Trophoblast cell (in vitro differentiated cells and primary cell): ENCODE measurements around the gene LSR.

Experiments
- DNase-seq, 2 donors: peaks; one replicate each; pipeline ENCODE4 v3.0.0-alpha.2; 2016
- H2AFZ ChIP-seq: 2 replicates; pipeline ENCODE4 v1.6.1; 2013; ENCODE audit warnings: low read length, moderate library complexity, mild to moderate bottlenecking; ENCODE audit not compliant: insufficient read depth, poor library complexity
- H2AK5ac ChIP-seq: 2 replicates; pipeline ENCODE4 v1.6.1; 2013; ENCODE audit warnings: mild to moderate bottlenecking, low read length
- H2BK120ac ChIP-seq: 2 replicates; pipeline ENCODE4 v1.6.1; 2013; ENCODE audit warnings: low read length, mild to moderate bottlenecking, moderate library complexity; ENCODE audit not compliant: insufficient read depth, poor library complexity
- H2BK12ac ChIP-seq: 2 replicates; pipeline ENCODE4 v1.6.1; 2013; ENCODE audit warnings: mild to moderate bottlenecking, low read length, moderate library complexity
- H2BK5ac ChIP-seq: 2 replicates; pipeline ENCODE4 v1.6.1; 2013; ENCODE audit warnings: low read length, low read depth, moderate library complexity, mild to moderate bottlenecking; ENCODE audit not compliant: poor library complexity
- H3K14ac ChIP-seq: 2 replicates; pipeline ENCODE4 v1.6.1; 2013; ENCODE audit warnings: mild to moderate bottlenecking, low read length
- H3K18ac ChIP-seq: 2 replicates; pipeline ENCODE4 v1.6.1; 2013; ENCODE audit warnings: mild to moderate bottlenecking, low read length
- H3K23ac ChIP-seq: 2 replicates; pipeline ENCODE4 v1.6.1; 2013; ENCODE audit warnings: low read length
- H3K27ac ChIP-seq: 2 replicates; pipeline ENCODE4 v1.5.1; 2013; ENCODE audit warnings: low read depth, mild to moderate bottlenecking, inconsistent platforms, low read length, moderate library complexity
- H3K27me3 ChIP-seq: 2 replicates; pipeline ENCODE4 v1.6.1; 2013; ENCODE audit warnings: inconsistent platforms, mild to moderate bottlenecking, low read length, moderate library complexity; ENCODE audit not compliant: insufficient read depth
- H3K36me3 ChIP-seq, 2 experiments: 1 replicate in 1 of 2; 2 replicates in 1 of 2; pipeline ENCODE4 v1.6.1; 2013; ENCODE audit warnings: low read length in 2 of 2, mild to moderate bottlenecking in 2 of 2, moderate library complexity in 1 of 2; ENCODE audit not compliant: insufficient read depth in 2 of 2, control insufficient read depth in 1 of 2
- H3K4ac ChIP-seq: 2 replicates; pipeline ENCODE4 v1.6.1; 2013; ENCODE audit warnings: low read depth, mild to moderate bottlenecking, low read length, moderate library complexity
- H3K4me1 ChIP-seq, 2 experiments: 1 replicate in 1 of 2; 2 replicates in 1 of 2; pipeline ENCODE4 v1.6.1; 2013; ENCODE audit warnings: low read length in 2 of 2, mild to moderate bottlenecking in 2 of 2, moderate library complexity in 1 of 2; ENCODE audit not compliant: insufficient read depth in 2 of 2, control insufficient read depth in 1 of 2
- H3K4me2 ChIP-seq: 2 replicates; pipeline ENCODE4 v1.6.1; 2013; ENCODE audit warnings: inconsistent platforms, mild to moderate bottlenecking, low read length, moderate library complexity
- H3K4me3 ChIP-seq: 2 replicates; pipeline ENCODE4 v1.5.1; 2013; ENCODE audit warnings: mild to moderate bottlenecking, low read depth, low read length, inconsistent platforms
- H3K79me1 ChIP-seq: one replicate; pipeline ENCODE4 v1.6.1; 2013; ENCODE audit warnings: low read length
- H3K79me2 ChIP-seq: 2 replicates; pipeline ENCODE4 v1.6.1; 2013; ENCODE audit warnings: low read length, mild to moderate bottlenecking; ENCODE audit not compliant: control insufficient read depth, insufficient read depth, poor library complexity
- H3K9ac ChIP-seq: 2 replicates; pipeline ENCODE4 v1.6.1; 2013; ENCODE audit warnings: mild to moderate bottlenecking, low read length
- H3K9me3 ChIP-seq: 2 replicates; pipeline ENCODE4 v1.6.1; 2013; ENCODE audit warnings: low read depth, mild to moderate bottlenecking, control low read depth, inconsistent platforms, low read length; ENCODE audit not compliant: insufficient read depth
- H4K12ac ChIP-seq: 2 replicates; pipeline ENCODE4 v1.6.1; 2013; ENCODE audit warnings: low read depth, mild to moderate bottlenecking, low read length, moderate library complexity
- H4K8ac ChIP-seq: 2 replicates; pipeline ENCODE4 v1.6.1; 2013; ENCODE audit warnings: low read depth, mild to moderate bottlenecking, low read length, moderate library complexity
- H4K91ac ChIP-seq: one replicate; pipeline ENCODE4 v1.6.1; 2013; ENCODE audit warnings: low read depth, mild to moderate bottlenecking, low read length, moderate library complexity
- WGBS: extraction: QIAGEN DNeasy Blood & Tissue Kit; methylation state at CpG from one replicate; pipeline ENCODE4 v1.1.7; 2013; ENCODE audit warnings: missing lambda C conversion rate; ENCODE audit not compliant: insufficient read length, insufficient coverage; ENCODE audit errors: extremely low coverage; 5-methylcytosine and 5-hydroxymethylcytosine counted together

Gene LSR

DNA sequence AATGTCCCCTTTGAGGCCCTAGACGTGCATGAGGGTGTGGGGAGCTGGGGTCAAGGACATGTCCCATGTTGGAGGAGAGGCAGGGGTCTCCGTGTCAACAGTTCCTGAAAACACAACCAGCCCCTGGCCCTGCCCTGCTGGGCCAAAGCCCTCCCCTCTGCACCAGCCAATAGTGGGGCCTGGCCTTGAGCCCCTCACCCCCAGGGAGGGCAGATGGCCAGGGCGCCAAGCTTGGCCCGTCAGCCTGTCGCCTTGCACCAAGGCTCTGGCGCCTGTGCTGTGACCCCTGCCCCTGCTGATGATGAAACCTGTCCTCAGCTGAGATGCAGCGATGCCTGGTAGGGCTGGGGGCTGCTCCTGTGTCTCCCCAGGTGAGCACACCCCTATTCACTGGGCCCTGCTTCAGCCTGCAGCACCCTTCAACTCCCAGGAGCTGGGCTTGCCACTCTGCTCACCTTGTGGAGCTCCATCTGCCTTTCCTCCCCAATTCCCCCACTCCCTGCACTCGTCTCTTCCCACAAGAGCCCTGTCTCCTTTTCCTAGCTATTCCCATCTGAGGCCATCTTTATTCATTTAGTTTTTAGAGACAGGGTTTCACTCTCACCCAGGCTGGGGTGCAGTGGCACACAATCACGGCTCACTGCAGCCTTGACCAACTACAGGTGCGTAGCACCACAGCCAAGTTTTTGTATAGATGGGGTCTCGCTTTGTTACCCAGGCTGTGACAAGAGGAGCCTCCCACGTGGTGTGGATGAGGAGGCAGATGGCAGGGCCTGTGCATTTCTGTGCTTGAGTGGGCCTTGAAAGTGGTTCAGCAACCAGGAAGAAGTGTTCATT is 31.4 kb downstream of the LSR start:
- DNase-seq = no peak
- WGBS = no CpG with 5 or more reads among the region's 12 CpGs
- Histone ChIP-seq H2BK120ac (no peak overlapping the region), H2AK5ac (no peak overlapping the region), H3K23ac (no peak overlapping the region), H3K36me3 (peaks cover 33 to 34% of the 10 kb centered on the region in 2 experiments), H4K8ac (no peak overlapping the region), H4K91ac (no peak overlapping the region), H3K14ac (no peak overlapping the region), H3K18ac (no peak overlapping the region), H3K4ac (no peak overlapping the region), H2BK12ac (no peak overlapping the region), H3K79me2 (no peaks in the 10 kb centered on the region), H3K4me1 (no peaks in the 10 kb centered on the region), H3K27me3 (no peaks in the 10 kb centered on the region), H3K4me2 (no peak overlapping the region), H3K4me3 (no peak overlapping the region), H3K79me1 (no peaks in the 10 kb centered on the region), H3K9me3 (peaks cover 1% of the 10 kb centered on the region), H3K9ac (no peak overlapping the region), H3K27ac (no peak overlapping the region), H4K12ac (no peak overlapping the region), H2BK5ac (no peak overlapping the region), H2AFZ (no peak overlapping the region)

GRCh38 chr19:35281303-35281702 is 32.5 kb downstream of the LSR start:
- H3K4me1 ChIP-seq = no peaks in the 10 kb centered on the region
- no peak for DNase-seq

GRCh38 chr19:35284153-35285094 is 35.6 kb downstream of the LSR start:
- H3K23ac ChIP-seq = no peak overlapping the region
- H3K27me3 ChIP-seq = no peaks in the 10 kb centered on the region
- no peak overlapping the region for H4K8ac ChIP-seq
- H3K9me3 ChIP-seq = no peaks in the 10 kb centered on the region
- no CpG with 5 or more reads among the region's 17 CpGs for WGBS
- no peak overlapping the region for H3K14ac ChIP-seq
- no peak overlapping the region for H3K4me3 ChIP-seq
- no peak overlapping the region for H2BK12ac ChIP-seq
- H3K4me1 ChIP-seq = no peaks in the 10 kb centered on the region
- no peak overlapping the region for H3K18ac ChIP-seq
- H3K4ac ChIP-seq = no peak overlapping the region
- no peak overlapping the region for H2BK5ac ChIP-seq
- no peak for DNase-seq
- H2BK120ac ChIP-seq = no peak overlapping the region
- H3K9ac ChIP-seq = no peak overlapping the region
- H3K79me1 ChIP-seq = no peaks in the 10 kb centered on the region
- H3K4me2 ChIP-seq = no peak overlapping the region
- H4K12ac ChIP-seq = no peak overlapping the region
- H2AK5ac ChIP-seq = no peak overlapping the region
- H3K79me2 ChIP-seq = no peaks in the 10 kb centered on the region
- H3K36me3 ChIP-seq = peaks cover under 1% of the 10 kb centered on the region in 2 experiments
- H3K27ac ChIP-seq = no peak overlapping the region
- no peak overlapping the region for H4K91ac ChIP-seq
- no peak overlapping the region for H2AFZ ChIP-seq

More at GRCh38 chr19:35281303-35281702, 32.5 kb downstream of the LSR start:
- Histone ChIP-seq H2BK120ac (no peak overlapping the region), H2AFZ (no peak overlapping the region), H3K4me3 (no peak overlapping the region), H3K79me1 (no peaks in the 10 kb centered on the region), H3K18ac (no peak overlapping the region), H3K4me2 (no peak overlapping the region), H3K14ac (no peak overlapping the region), H4K91ac (no peak overlapping the region), H3K79me2 (no peaks in the 10 kb centered on the region), H3K23ac (no peak overlapping the region), H4K8ac (no peak overlapping the region), H3K4ac (no peak overlapping the region), H4K12ac (no peak overlapping the region), H2BK12ac (no peak overlapping the region), H3K27ac (no peak overlapping the region), H3K36me3 (peaks cover 29 to 30% of the 10 kb centered on the region in 2 experiments), H3K9me3 (peaks cover 1% of the 10 kb centered on the region), H2AK5ac (no peak overlapping the region), H2BK5ac (no peak overlapping the region), H3K9ac (no peak overlapping the region), H3K27me3 (no peaks in the 10 kb centered on the region)
- no CpG with 5 or more reads among the region's 4 CpGs for WGBS

- H2BK5ac ChIP-seq = no peak overlapping the region
- H3K36me3 ChIP-seq = no peaks in the 10 kb centered on the region
- no peak overlapping the region for H3K9ac ChIP-seq
- no peak overlapping the region for H3K18ac ChIP-seq
- no peak overlapping the region for H3K14ac ChIP-seq
- no peak overlapping the region for H2AFZ ChIP-seq
- H3K23ac ChIP-seq = no peak overlapping the region
- H4K12ac ChIP-seq = no peak overlapping the region
- no peaks in the 10 kb centered on the region for H3K79me2 ChIP-seq
- no peak overlapping the region for H3K27ac ChIP-seq
- no CpG with 5 or more reads among the region's 1 CpG for WGBS
- H3K27me3 ChIP-seq = no peaks in the 10 kb centered on the region
- H3K4ac ChIP-seq = no peak overlapping the region
- no peak overlapping the region for H3K4me2 ChIP-seq
- H4K8ac ChIP-seq = no peak overlapping the region
- H3K4me1 ChIP-seq = no peaks in the 10 kb centered on the region
- H3K79me1 ChIP-seq = no peaks in the 10 kb centered on the region
- no peak overlapping the region for H2BK12ac ChIP-seq
- H2AK5ac ChIP-seq = no peak overlapping the region
- no peak overlapping the region for H4K91ac ChIP-seq
- H2BK120ac ChIP-seq = no peak overlapping the region
- H3K9me3 ChIP-seq = no peaks in the 10 kb centered on the region
- no peak for DNase-seq
- H3K4me3 ChIP-seq = no peak overlapping the region
Observed at GRCh38 chr19:35285095-35285449, 36.3 kb downstream of the LSR start.
